HG02970 (cell line): Measurements from ENCODE around the gene TLCD3A.
"Not testable (repeated sequence)": the region's sequence is repeated elsewhere in the genome, so short reads cannot be mapped to it uniquely, and the experiment has no call there.

Experiments used
- ATAC-seq: cut with Tn5 transposase; IDR thresholded peaks from one replicate; pipeline ENCODE4 v1.9.1; 2021; ENCODE audit warnings: mild to moderate bottlenecking, moderate library complexity, moderate number of reproducible peaks; ENCODE audit not compliant: unreplicated experiment, low FRiP score

TLCD3A gene

GRCh38 chr17:746783-747629, 14.6 kb downstream of the TLCD3A start:
- ATAC-seq = no peak

- ATAC-seq = not testable (repeated sequence)
These were observed 16.2 kb downstream of the TLCD3A start for GRCh38 chr17:748604-749003.

- ATAC-seq = not testable (repeated sequence)
These were observed 17.0 kb downstream of the TLCD3A start for GRCh38 chr17:749359-749758.

- no peak for ATAC-seq
These were observed 18.1 kb downstream of the TLCD3A start for GRCh38 chr17:750431-751037.

GRCh38 chr17:751269-752001, 19.0 kb downstream of the TLCD3A start:
- peak; percentile 34 for ATAC-seq

GRCh38 chr17:752002-752619, 19.7 kb downstream of the TLCD3A start, which contains the start of gene GEMIN4:
TSS of gene GEMIN4 (minus strand) at chr17:752264. CDS start at chr17:752142, 122 bp downstream.
- peak; percentile 86 for ATAC-seq

GRCh38 chr17:752620-753219, 20.3 kb downstream of the TLCD3A start:
- no peak for ATAC-seq

GRCh38 chr17:753418-753817, 21.0 kb downstream of the TLCD3A start:
- no peak for ATAC-seq

GRCh38 chr17:755319-755961, 23.0 kb downstream of the TLCD3A start:
- ATAC-seq = not testable (repeated sequence)

GRCh38 chr17:756010-756567, 23.7 kb downstream of the TLCD3A start:
- not testable (repeated sequence) for ATAC-seq

GRCh38 chr17:759964-760363, 27.6 kb downstream of the TLCD3A start:
- ATAC-seq = no peak

- no peak for ATAC-seq
These were observed 28.0 kb downstream of the TLCD3A start for GRCh38 chr17:760371-760770.

GRCh38 chr17:767076-767475, 34.7 kb downstream of the TLCD3A start:
- ATAC-seq = no peak

- no peak for ATAC-seq
These were observed 40.6 kb downstream of the TLCD3A start for GRCh38 chr17:773016-773415.

GRCh38 chr17:773467-774312, 41.3 kb downstream of the TLCD3A start:
- ATAC-seq = no peak

GRCh38 chr17:774313-774584, 41.9 kb downstream of the TLCD3A start:
- ATAC-seq = no peak

- no peak for ATAC-seq
These were observed 45.7 kb downstream of the TLCD3A start for GRCh38 chr17:778096-778495.

GRCh38 chr17:781805-782731, 49.7 kb downstream of the TLCD3A start, which contains the start of the genes GLOD4 and MRM3:
TSS of gene GLOD4 (minus strand) at chr17:782280. CDS start at chr17:782255, 25 bp downstream.
TSS of gene MRM3 (plus strand) at chr17:782353. CDS start at chr17:782379, 26 bp downstream.
- ATAC-seq = peak; percentile 94
